GM23338 (cell line): ENCODE results near the gene IFNA16.
A peak's percentile ranks its signal among the peaks of the same experiment; 100 is the strongest.
"Not testable (repeated sequence)": the region's sequence is repeated elsewhere in the genome, so short reads cannot be mapped to it uniquely, and the experiment has no call there.

Experiments
- TF ChIP-seq, protein P1 (sequence below), 2 experiments: fragments of 200-600 bp in 1 of 2; sonication (generic) in 1 of 2; conservative IDR thresholded peaks; 2 replicates each; pipeline versions ENCODE4 v1.5.1 to v1.6.1; 2016 to 2017; ENCODE audit warnings: antibody characterized with exemption in 2 of 2, low read depth in 2 of 2, mild to moderate bottlenecking in 2 of 2, moderate library complexity in 1 of 2
- TF ChIP-seq, protein P2 (sequence below): IDR thresholded peaks from one replicate; pipeline ENCODE4 v1.6.1; 2018; ENCODE audit warnings: antibody characterized with exemption; ENCODE audit not compliant: unreplicated experiment

DNA sequence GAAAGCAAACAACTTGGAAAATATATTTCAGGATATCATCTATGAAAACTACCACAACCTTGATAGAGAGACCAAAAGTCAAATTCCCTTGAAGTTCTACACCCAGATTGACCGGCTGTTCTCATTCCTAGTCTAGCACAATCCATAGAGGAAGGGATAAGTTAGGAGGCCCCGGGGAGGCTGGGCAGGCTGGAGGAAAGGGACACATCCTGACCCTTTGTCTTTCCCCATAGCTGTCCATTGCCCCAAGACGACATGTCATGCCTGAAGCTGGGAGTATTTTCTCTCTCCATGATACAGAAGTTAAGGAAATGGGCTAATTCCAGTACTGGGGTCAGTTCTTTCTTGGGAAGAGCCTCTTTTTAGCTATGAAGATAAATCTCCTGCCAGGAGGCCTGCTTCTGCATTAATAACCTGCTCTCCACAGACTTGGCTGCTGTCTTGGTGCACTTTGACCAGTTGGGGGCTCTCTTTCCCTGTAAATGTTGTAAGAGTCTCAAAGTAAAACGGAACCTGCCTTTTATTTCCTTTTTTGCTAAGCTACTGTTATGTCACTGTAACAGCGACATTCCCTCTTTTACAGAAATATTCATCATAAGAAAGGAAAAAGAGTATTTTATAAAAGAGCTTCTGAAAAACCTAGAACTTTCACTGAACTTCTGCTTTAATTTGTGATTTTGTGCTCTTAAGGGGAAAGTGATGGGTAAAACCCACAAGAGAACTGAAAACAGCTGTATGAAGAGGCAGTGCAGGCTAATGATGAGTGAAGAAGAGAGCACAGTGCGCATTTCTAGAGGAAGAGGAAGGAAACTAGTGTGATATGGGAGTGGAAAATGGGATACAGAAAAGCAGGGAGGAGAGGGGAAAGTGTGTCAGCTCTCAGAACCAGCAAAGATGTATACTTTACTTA lies 22.0 kb downstream of the IFNA16 start:
- TF ChIP-seq, protein P1, sequence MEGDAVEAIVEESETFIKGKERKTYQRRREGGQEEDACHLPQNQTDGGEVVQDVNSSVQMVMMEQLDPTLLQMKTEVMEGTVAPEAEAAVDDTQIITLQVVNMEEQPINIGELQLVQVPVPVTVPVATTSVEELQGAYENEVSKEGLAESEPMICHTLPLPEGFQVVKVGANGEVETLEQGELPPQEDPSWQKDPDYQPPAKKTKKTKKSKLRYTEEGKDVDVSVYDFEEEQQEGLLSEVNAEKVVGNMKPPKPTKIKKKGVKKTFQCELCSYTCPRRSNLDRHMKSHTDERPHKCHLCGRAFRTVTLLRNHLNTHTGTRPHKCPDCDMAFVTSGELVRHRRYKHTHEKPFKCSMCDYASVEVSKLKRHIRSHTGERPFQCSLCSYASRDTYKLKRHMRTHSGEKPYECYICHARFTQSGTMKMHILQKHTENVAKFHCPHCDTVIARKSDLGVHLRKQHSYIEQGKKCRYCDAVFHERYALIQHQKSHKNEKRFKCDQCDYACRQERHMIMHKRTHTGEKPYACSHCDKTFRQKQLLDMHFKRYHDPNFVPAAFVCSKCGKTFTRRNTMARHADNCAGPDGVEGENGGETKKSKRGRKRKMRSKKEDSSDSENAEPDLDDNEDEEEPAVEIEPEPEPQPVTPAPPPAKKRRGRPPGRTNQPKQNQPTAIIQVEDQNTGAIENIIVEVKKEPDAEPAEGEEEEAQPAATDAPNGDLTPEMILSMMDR (conservative IDR thresholded peaks at IDR 0.05; ENCODE audit: low read depth in 2 of 2), result peak; percentile 77 to 93
- TF ChIP-seq, protein P2, sequence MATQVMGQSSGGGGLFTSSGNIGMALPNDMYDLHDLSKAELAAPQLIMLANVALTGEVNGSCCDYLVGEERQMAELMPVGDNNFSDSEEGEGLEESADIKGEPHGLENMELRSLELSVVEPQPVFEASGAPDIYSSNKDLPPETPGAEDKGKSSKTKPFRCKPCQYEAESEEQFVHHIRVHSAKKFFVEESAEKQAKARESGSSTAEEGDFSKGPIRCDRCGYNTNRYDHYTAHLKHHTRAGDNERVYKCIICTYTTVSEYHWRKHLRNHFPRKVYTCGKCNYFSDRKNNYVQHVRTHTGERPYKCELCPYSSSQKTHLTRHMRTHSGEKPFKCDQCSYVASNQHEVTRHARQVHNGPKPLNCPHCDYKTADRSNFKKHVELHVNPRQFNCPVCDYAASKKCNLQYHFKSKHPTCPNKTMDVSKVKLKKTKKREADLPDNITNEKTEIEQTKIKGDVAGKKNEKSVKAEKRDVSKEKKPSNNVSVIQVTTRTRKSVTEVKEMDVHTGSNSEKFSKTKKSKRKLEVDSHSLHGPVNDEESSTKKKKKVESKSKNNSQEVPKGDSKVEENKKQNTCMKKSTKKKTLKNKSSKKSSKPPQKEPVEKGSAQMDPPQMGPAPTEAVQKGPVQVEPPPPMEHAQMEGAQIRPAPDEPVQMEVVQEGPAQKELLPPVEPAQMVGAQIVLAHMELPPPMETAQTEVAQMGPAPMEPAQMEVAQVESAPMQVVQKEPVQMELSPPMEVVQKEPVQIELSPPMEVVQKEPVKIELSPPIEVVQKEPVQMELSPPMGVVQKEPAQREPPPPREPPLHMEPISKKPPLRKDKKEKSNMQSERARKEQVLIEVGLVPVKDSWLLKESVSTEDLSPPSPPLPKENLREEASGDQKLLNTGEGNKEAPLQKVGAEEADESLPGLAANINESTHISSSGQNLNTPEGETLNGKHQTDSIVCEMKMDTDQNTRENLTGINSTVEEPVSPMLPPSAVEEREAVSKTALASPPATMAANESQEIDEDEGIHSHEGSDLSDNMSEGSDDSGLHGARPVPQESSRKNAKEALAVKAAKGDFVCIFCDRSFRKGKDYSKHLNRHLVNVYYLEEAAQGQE, result not testable (repeated sequence)
